HFFc6 (cell line): ENCODE data around the gene CDK5R1. TPM values are rescaled to one million over a fixed set of nuclear protein-coding genes. Genes with fewer than 3 reads are reported as not detected.

Experiments used
- DNase-seq: peaks from one replicate; pipeline ENCODE4 v3.0.0-alpha.2; 2018
- H3K27ac Mint-ChIP-seq: 2 replicates; pipeline ENCODE4 v1.8.0; 2020; ENCODE audit warnings: mild to moderate bottlenecking, mixed read lengths
- H3K27me3 Mint-ChIP-seq: 2 replicates; pipeline ENCODE4 v1.8.0; 2021; ENCODE audit warnings: mild to moderate bottlenecking, moderate library complexity, mixed read lengths; ENCODE audit not compliant: insufficient read depth
- H3K36me3 Mint-ChIP-seq: 2 replicates; pipeline ENCODE4 v1.8.0; 2021; ENCODE audit warnings: low read depth, mixed read lengths
- H3K4me1 Mint-ChIP-seq: 2 replicates; pipeline ENCODE4 v1.8.0; 2020; ENCODE audit warnings: low read depth, mixed read lengths
- H3K4me3 Mint-ChIP-seq: 2 replicates; pipeline ENCODE4 v1.8.0; 2020; ENCODE audit warnings: mild to moderate bottlenecking, moderate library complexity, mixed read lengths
- H3K9me3 Mint-ChIP-seq: 2 replicates; pipeline ENCODE4 v1.8.0; 2020; ENCODE audit warnings: mild to moderate bottlenecking, mixed read lengths
- CTCF ChIP-seq: fragments of 200-600 bp; sonication (generic); IDR thresholded peaks from 2 replicates; pipeline ENCODE4 v1.5.0; 2021; ENCODE audit warnings: antibody characterized with exemption, mild to moderate bottlenecking
- total RNA-seq, 6 experiments: library from RNA; stranded (reverse); fragmentation: NEBNext Ultra II Directional; extraction: Animal tissue kit (Norgen Biotek cat#: 25700); gene quantifications; 2 replicates in 1 of 6; 3 replicates in 5 of 6; pipeline ENCODE4 v1.2.3, GENCODE V29; 2021

CDK5R1 gene
- total RNA-seq, 6 experiments from 2014 or later: 1.00 to 1.9 (median 1.3) TPM

- DNase-seq: no peak
- no peaks in the 10 kb centered on the region for H3K4me1 Mint-ChIP-seq
- H3K27ac Mint-ChIP-seq: no peak overlapping the region
- H3K9me3 Mint-ChIP-seq: no peaks in the 10 kb centered on the region
- H3K4me3 Mint-ChIP-seq: no peak overlapping the region
- no peaks in the 10 kb centered on the region; the same call in none of the 2 replicates for H3K27me3 Mint-ChIP-seq
- no peak for TF ChIP-seq CTCF
- peaks cover 50% of the 10 kb centered on the region for H3K36me3 Mint-ChIP-seq
Observed at GRCh38 chr17:32471652-32472051, 15.1 kb upstream of the CDK5R1 start.

GRCh38 chr17:32475258-32475657 is 11.5 kb upstream of the CDK5R1 start:
- Mint-ChIP-seq H3K9me3 (no peaks in the 10 kb centered on the region), H3K36me3 (peaks cover 38% of the 10 kb centered on the region), H3K4me3 (no peak overlapping the region), H3K27me3 (no peaks in the 10 kb centered on the region; the same call in 1 of the 2 replicates), H3K4me1 (no peaks in the 10 kb centered on the region), H3K27ac (no peak overlapping the region)
- no peak for DNase-seq
- no peak for TF ChIP-seq CTCF

- no peak overlapping the region for H3K4me3 Mint-ChIP-seq
- DNase-seq: no peak
- no peaks in the 10 kb centered on the region for H3K9me3 Mint-ChIP-seq
- no peak for TF ChIP-seq CTCF
- H3K27me3 Mint-ChIP-seq: no peaks in the 10 kb centered on the region; the same call in 1 of the 2 replicates
- H3K36me3 Mint-ChIP-seq: peaks cover 30% of the 10 kb centered on the region
- no peak overlapping the region for H3K27ac Mint-ChIP-seq
- no peaks in the 10 kb centered on the region for H3K4me1 Mint-ChIP-seq
Observed at GRCh38 chr17:32477220-32477619, 9.6 kb upstream of the CDK5R1 start.

- Mint-ChIP-seq H3K4me3 (no peak overlapping the region), H3K4me1 (peaks cover 10% of the 10 kb centered on the region; the same call in 1 of the 2 replicates), H3K36me3 (peaks cover 24% of the 10 kb centered on the region), H3K27me3 (no peaks in the 10 kb centered on the region; the same call in 1 of the 2 replicates), H3K27ac (no peak overlapping the region), H3K9me3 (no peaks in the 10 kb centered on the region)
- no peak for DNase-seq
- no peak for TF ChIP-seq CTCF
Observed at GRCh38 chr17:32479074-32479617, 7.6 kb upstream of the CDK5R1 start.

GRCh38 chr17:32481193-32481592 is 5.6 kb upstream of the CDK5R1 start:
- H3K36me3 Mint-ChIP-seq: peaks cover 13% of the 10 kb centered on the region

More at GRCh38 chr17:32481193-32481592, 5.6 kb upstream of the CDK5R1 start:
- DNase-seq: no peak
- no peak for TF ChIP-seq CTCF
- H3K27ac Mint-ChIP-seq: no peak overlapping the region
- peaks cover 15% of the 10 kb centered on the region for H3K4me1 Mint-ChIP-seq
- H3K4me3 Mint-ChIP-seq: no peak overlapping the region
- peaks cover 4% of the 10 kb centered on the region; the same call in 1 of the 2 replicates for H3K27me3 Mint-ChIP-seq
- H3K9me3 Mint-ChIP-seq: no peaks in the 10 kb centered on the region
